Endothelial cell (in vitro differentiated cells): ENCODE results near the gene SLC18A2. TPM values are rescaled to one million over a fixed set of nuclear protein-coding genes. Genes with fewer than 3 reads are reported as not detected.

Source experiments
- DNase-seq: peaks from one replicate; pipeline ENCODE4 v3.0.0; 2021; ENCODE audit warnings: low spot score
- H3K27ac Mint-ChIP-seq: one replicate; pipeline ENCODE4 v1.8.0; 2021; ENCODE audit warnings: mixed read lengths, inconsistent platforms; ENCODE audit not compliant: unreplicated experiment
- H3K27me3 Mint-ChIP-seq: one replicate; pipeline ENCODE4 v1.8.0; 2021; ENCODE audit warnings: mild to moderate bottlenecking, moderate library complexity, mixed read lengths, inconsistent platforms; ENCODE audit not compliant: unreplicated experiment
- H3K36me3 Mint-ChIP-seq: one replicate; pipeline ENCODE4 v1.8.0; 2021; ENCODE audit warnings: mild to moderate bottlenecking, low read depth, mixed read lengths, inconsistent platforms; ENCODE audit not compliant: unreplicated experiment
- H3K4me1 Mint-ChIP-seq: one replicate; pipeline ENCODE4 v1.8.0; 2021; ENCODE audit warnings: mild to moderate bottlenecking, mixed read lengths, inconsistent platforms; ENCODE audit not compliant: unreplicated experiment
- H3K4me3 Mint-ChIP-seq: one replicate; pipeline ENCODE4 v1.8.0; 2021; ENCODE audit warnings: mild to moderate bottlenecking, mixed read lengths, inconsistent platforms; ENCODE audit not compliant: unreplicated experiment
- H3K9me3 Mint-ChIP-seq: one replicate; pipeline ENCODE4 v1.8.0; 2021; ENCODE audit warnings: mixed read lengths, inconsistent platforms; ENCODE audit not compliant: unreplicated experiment
- CTCF ChIP-seq: fragments of 200-600 bp; sonication (generic); IDR thresholded peaks from one replicate; pipeline ENCODE4 v1.5.0; 2021; ENCODE audit warnings: antibody characterized with exemption; ENCODE audit not compliant: unreplicated experiment
- total RNA-seq: library from RNA; stranded (reverse); fragmentation: NEBNext Ultra II Directional; extraction: Animal tissue kit (Norgen Biotek cat#: 25700); gene quantifications from one replicate; pipeline ENCODE4 v1.2.1, GENCODE V29; 2021; ENCODE audit not compliant: unreplicated experiment

Gene SLC18A2
- total RNA-seq, 1 donor from 2014 or later, result 1.3 TPM

GRCh38 chr10:117253908-117254307 lies 13.0 kb downstream of the SLC18A2 start:
- H3K27me3 Mint-ChIP-seq, result no peaks in the 10 kb centered on the region
- H3K9me3 Mint-ChIP-seq, result no peaks in the 10 kb centered on the region
- peaks cover 17% of the 10 kb centered on the region for H3K4me1 Mint-ChIP-seq
- H3K36me3 Mint-ChIP-seq, result no peaks in the 10 kb centered on the region
- no peak overlapping the region for H3K4me3 Mint-ChIP-seq
- DNase-seq, result no peak
- no peak for TF ChIP-seq CTCF
- H3K27ac Mint-ChIP-seq, result no peak overlapping the region

- H3K4me1 Mint-ChIP-seq, result peaks cover 18% of the 10 kb centered on the region
- no peak for TF ChIP-seq CTCF
- no peak for DNase-seq
- H3K36me3 Mint-ChIP-seq, result no peaks in the 10 kb centered on the region
- no peaks in the 10 kb centered on the region for H3K27me3 Mint-ChIP-seq
- no peaks in the 10 kb centered on the region for H3K9me3 Mint-ChIP-seq
- H3K4me3 Mint-ChIP-seq, result no peak overlapping the region
- H3K27ac Mint-ChIP-seq, result no peak overlapping the region
Observed at GRCh38 chr10:117254338-117254737, 13.4 kb downstream of the SLC18A2 start.

- Mint-ChIP-seq H3K9me3 (no peaks in the 10 kb centered on the region), H3K4me3 (peak overlapping the region; percentile 49), H3K27ac (no peak overlapping the region), H3K4me1 (peaks cover 26% of the 10 kb centered on the region), H3K36me3 (no peaks in the 10 kb centered on the region), H3K27me3 (no peaks in the 10 kb centered on the region)
- no peak for DNase-seq
- no peak for TF ChIP-seq CTCF
Observed at GRCh38 chr10:117254774-117255735, 14.1 kb downstream of the SLC18A2 start.

- peaks cover 31% of the 10 kb centered on the region for H3K4me1 Mint-ChIP-seq
- no peak overlapping the region for H3K4me3 Mint-ChIP-seq
- H3K36me3 Mint-ChIP-seq, result no peaks in the 10 kb centered on the region
- no peaks in the 10 kb centered on the region for H3K27me3 Mint-ChIP-seq
- no peak overlapping the region for H3K27ac Mint-ChIP-seq
- DNase-seq, result no peak
- no peaks in the 10 kb centered on the region for H3K9me3 Mint-ChIP-seq
- TF ChIP-seq CTCF, result no peak
Observed at GRCh38 chr10:117255835-117256460, 15.0 kb downstream of the SLC18A2 start.

GRCh38 chr10:117256910-117257309 lies 16.0 kb downstream of the SLC18A2 start:
- Mint-ChIP-seq H3K9me3 (no peaks in the 10 kb centered on the region), H3K27me3 (no peaks in the 10 kb centered on the region), H3K4me1 (peaks cover 25% of the 10 kb centered on the region), H3K27ac (no peak overlapping the region), H3K4me3 (no peak overlapping the region), H3K36me3 (no peaks in the 10 kb centered on the region)
- DNase-seq, result no peak
- no peak for TF ChIP-seq CTCF
